GM12801 (cell line): Measurements from ENCODE around the gene AMZ1.

Source experiments
- TF ChIP-seq, protein P1 (sequence below): IDR thresholded peaks from one replicate; pipeline ENCODE4 v1.5.1; 2011; ENCODE audit warnings: control low read depth; ENCODE audit not compliant: insufficient read length; ENCODE audit errors: extremely low read depth

AMZ1 gene

DNA sequence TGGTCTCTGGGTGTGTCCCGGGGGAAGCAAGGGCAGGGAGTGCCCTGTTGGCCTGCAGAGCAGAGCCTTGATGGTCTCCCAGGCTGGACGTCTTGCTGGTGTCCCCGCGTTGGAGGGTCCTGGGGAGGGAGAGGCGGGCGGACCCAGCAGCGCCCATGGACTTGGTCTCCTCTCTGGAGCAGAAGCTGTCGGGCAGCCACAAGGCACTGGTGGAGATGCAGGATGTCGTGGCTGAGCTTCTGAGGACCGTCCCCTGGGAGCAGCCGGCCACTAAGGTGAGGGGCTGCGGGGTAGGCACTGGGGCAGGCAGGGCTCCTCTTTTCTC, 35.3 kb upstream of the AMZ1 start:
- TF ChIP-seq, protein P1, sequence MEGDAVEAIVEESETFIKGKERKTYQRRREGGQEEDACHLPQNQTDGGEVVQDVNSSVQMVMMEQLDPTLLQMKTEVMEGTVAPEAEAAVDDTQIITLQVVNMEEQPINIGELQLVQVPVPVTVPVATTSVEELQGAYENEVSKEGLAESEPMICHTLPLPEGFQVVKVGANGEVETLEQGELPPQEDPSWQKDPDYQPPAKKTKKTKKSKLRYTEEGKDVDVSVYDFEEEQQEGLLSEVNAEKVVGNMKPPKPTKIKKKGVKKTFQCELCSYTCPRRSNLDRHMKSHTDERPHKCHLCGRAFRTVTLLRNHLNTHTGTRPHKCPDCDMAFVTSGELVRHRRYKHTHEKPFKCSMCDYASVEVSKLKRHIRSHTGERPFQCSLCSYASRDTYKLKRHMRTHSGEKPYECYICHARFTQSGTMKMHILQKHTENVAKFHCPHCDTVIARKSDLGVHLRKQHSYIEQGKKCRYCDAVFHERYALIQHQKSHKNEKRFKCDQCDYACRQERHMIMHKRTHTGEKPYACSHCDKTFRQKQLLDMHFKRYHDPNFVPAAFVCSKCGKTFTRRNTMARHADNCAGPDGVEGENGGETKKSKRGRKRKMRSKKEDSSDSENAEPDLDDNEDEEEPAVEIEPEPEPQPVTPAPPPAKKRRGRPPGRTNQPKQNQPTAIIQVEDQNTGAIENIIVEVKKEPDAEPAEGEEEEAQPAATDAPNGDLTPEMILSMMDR: no peak

DNA sequence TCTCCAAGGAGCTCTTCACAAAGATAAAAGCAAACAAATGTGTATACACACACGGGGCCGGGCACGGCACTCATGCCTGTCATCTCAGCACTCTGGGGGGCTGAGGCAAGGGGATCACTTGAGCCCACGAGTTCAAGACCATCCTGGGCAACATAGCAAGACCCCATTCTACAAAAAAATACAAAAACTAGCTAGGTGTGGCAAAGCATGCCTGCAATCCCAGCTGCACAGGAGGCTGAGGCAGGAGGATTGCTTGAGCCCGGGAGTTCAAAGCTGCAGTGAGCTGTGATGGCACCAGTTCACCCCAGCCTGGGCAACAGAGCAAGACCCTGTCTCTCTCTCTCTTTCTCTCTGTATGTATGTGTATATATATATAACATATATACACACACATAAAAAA, 33.9 kb upstream of the AMZ1 start:
- TF ChIP-seq, protein P1: no peak

DNA sequence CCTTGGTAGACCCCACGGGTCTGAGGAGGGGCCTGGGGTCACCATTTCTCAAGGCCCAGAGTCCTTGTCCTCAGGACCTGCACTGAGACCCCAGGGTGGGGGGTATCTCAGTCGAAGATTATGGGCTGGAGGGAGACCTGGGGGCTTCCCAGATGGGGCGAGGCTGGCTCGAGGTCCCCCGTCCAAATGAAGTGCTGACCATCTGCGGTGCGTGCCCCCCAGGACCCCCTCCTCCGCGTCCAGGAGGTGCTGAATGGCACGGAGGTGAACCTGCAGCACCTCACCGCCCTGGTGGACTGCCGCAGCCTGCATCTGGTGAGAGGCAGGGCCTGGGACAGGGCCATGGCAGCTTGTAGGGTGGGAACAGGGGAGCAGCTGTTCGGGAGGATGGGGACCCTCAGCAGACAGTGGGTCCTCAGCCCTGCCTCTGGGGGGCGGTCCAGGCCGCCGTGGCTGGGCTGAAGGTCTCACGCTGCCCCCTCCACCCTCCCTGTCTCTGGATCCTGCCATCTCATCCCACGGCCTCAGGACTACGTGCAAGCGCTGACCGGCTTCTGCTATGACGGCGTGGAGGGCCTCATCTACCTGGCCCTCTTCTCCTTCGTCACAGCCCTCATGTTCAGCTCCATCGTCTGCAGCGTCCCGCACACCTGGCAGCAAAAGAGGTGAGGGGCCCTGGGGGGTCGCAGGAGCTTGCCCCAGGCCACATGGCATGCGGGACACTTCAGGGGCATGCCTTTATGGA, 32.0 kb upstream of the AMZ1 start:
- TF ChIP-seq, protein P1: no peak

DNA sequence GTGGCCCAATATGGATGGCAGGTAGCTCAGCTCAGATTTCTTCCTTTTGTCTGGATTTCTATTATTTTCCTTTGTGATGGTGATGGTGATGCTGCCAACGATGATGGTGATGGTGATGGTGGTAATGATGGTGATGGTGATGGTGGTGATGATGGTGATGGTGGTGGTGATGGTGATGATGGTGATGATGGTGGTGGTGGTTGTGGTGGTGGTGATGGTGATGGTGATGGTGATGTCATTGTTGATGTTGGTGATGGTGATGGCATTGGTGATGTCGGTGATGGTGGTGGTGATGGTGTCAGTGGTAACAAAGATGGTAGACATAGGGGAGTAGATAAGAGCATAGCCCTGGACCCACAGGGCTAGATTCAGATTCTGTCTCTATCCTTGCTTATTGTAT, 30.8 kb upstream of the AMZ1 start:
- TF ChIP-seq, protein P1: no peak

DNA sequence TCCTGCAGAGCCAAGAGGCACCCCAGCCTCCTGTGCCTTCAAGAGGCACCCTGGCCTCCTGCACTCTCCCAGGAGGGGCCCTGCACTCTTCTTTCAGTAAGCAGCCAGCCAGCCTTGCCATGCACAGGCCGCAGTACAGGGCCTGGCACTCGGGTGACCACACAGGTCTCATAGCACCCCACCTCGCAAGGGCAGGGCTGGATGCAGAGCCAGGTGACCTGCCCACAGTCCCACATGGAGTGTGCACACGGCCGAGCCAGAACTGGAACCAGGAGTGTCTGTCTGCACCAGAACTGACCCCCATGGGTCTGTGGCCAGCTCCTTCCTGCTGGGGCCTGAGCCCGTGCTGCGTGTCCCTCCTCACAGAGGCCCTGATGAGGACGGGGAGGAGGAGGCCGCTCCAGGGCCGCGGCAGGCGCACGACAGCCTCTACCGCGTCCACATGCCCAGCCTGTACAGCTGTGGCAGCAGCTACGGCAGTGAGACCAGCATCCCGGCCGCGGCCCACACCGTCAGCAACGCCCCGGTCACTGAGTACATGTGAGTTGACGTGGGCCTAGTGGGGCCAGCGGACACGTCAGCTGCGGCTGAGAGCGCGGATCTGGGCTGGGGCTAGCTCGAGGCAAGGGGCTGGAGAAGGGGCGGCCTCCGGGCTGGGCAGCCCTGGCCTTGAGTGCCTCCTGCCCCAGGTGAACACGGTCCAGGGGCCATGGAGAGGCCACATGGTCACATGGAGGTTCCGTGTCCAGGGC, 29.9 kb upstream of the AMZ1 start:
- TF ChIP-seq, protein P1: no peak

DNA sequence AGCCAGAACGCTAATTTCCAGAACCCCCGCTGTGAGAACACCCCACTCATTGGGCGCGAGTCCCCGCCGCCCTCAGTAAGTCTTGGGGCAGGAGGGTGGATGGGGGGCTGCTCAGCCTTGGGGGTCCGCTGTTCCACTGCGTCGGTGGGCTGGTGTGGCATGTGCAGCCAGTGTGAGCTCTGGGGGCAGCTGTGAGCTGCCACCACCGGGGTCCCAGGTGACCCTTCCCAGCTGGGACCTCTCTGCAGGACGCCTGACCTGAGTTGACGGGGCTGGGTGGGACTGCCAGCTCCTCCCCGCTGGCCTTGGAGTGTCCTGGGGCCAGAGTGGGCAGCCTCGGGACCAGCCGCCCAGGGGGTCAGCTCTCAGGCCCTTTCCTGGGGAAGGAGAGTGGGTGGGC, 29.1 kb upstream of the AMZ1 start:
- TF ChIP-seq, protein P1: no peak

DNA sequence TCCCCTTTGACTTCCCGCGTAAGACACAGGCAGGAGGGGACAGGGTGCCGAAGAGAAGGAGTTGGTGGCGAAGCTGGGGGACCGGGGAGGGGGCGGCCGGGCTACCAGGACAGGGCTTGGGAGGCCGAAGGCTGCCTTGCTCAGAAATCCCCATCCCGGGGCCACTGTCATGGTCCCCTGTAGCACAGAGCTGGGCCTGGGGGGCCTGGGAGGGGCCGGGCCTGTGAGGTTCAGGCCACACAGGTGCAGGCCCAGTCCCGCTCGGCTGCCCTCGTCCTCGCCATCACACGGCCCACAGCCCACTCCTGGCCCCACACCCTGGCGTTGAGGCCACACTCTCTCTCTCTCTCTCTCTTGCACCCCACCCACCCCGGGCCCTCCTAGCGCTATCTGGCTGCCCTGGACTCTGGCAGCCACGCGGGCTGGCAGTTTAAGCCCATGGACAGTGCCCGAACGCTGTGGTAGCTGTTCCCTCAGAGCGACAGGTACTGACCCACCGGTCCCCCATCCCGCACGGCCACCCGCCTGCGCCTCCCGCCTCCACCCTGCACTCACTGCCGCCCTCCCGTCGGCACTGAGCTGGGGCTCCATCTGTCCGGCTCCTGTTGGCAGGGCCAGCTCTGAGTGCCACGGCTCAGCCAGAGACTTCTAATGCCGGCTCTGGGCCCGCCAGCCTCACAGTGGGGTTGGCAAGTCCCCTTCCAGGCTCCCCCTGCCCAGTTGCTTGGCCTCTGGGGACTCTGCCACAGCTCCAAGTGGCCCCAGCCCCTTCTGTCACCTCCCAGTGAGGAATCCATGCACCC, 28.2 kb upstream of the AMZ1 start:
- TF ChIP-seq, protein P1: no peak
